DMS153 (cell line): ENCODE data around the gene RABL6.
A peak's percentile ranks its signal among the peaks of the same experiment; 100 is the strongest.
"Not testable (repeated sequence)": the region's sequence is repeated elsewhere in the genome, so short reads cannot be mapped to it uniquely, and the experiment has no call there.

Experiments used
- DNase-seq: peaks from one replicate; lab custom pipeline; 2025; lab: John Stamatoyannopoulos, UW

The RABL6 gene

GRCh38 chr9:136882109-136882946 is 74.6 kb downstream of the RABL6 start:
- DNase-seq, result peak; percentile 11

DNA sequence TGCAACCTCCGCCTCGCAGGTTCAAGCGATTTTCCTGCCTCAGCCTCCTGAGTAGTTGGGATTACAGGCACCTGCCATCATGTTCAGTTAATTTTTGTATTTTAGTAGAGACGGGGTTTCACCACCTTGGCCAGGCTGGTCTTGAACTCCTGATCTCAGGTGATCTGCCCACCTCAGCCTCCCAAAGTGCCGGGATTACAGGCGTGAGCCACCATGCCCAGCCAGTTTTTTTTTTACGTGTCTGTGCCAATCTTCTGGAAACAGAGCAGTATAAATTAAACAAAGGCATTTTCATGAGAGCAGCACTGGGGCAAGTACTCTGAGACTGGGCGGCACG is 75.2 kb downstream of the RABL6 start:
- not testable (repeated sequence) for DNase-seq

- DNase-seq, result not testable (repeated sequence)
Measured at GRCh38 chr9:136883670-136884069, 75.9 kb downstream of the RABL6 start.

DNA sequence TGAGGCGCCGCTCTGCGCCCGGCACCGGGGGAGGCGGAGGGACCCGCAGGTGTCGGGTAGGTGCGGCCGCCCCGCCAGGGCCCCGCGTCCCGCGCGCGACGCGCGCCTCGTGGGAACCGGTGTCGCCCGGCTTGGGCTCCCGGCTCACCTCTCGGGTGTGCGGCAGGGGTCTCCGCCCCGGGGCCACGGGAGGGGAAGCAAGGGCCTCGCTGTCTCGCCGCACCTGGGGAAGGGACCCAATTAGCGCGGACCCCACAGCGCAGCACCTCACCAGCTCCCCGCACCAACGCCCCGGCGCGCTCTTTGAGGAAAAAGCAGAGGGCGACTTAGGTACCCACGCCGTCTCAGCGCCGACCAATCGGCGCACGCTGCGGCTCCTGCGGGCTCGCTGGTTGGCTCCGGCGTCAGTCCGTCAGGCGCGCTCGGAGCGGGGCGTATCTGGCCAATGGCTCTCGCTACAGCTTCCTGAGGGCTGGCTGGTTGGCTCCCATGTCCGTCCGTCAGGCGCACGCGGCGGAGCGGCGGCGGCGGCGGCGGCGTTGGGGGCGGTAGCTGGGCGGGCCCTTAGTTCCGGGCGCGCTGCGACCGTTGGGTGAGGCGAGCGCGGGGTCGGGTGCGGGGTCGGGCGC is 78.3 kb downstream of the RABL6 start, which contains the start of gene TRAF2:
Gene TRAF2 (plus strand): TSS at position 567 of the 629 bp plus-strand sequence. CDS start 12,225 bp downstream, outside the sequence.
- DNase-seq, result peak; percentile 97

- DNase-seq, result no peak
Measured at GRCh38 chr9:136886610-136887597, 79.2 kb downstream of the RABL6 start.

- no peak for DNase-seq
Measured at GRCh38 chr9:136888454-136888853, 80.7 kb downstream of the RABL6 start.

GRCh38 chr9:136889858-136890257 is 82.1 kb downstream of the RABL6 start:
- DNase-seq, result no peak

- DNase-seq, result no peak
Measured at GRCh38 chr9:136890661-136891060, 82.9 kb downstream of the RABL6 start.
